ENCODE results near the gene CSMD2. TPM values are rescaled to one million over a fixed set of nuclear protein-coding genes. Genes with fewer than 3 reads are reported as not detected.

The CSMD2 gene
- total RNA-seq, 1 experiment from 2014 or later: 2.8 TPM

DNA sequence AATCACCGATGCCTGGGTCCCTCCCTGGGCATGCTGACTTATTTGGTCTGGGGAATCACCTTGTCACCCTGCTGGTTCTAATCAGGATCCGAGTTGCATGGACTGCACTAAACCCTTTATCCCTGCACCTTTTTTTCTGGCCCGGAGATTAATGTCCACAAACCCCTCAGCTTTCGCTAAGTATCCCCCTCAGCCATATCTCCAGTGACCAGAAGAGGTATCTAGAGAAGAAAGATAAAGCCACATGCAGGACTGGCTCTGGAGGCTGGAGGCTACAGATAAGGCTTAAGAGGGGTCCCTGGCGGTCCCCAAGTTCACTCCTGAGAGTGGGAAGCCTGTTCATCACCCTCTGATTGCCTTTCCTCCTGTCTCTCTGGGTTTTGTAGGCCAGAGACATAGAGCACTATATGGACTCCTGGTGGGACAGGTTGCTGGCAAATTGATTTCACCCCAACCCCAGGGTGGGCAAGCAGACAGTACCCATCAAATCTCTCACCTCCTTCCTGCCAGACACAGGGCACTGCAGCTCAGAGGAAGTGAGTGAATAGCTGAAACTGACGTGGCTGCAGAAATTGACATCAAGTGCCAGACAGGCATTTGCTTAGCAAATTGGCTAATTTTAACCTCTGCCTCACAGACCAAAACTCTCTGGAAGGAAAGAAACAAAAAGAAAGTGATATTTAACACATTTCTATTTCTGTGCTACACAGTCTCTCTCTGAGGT, 262.4 kb downstream of the CSMD2 start:
- ChIA-PET POLR2A (ENCODE audit: low non-redundant PET) (no interaction called here), CTCF (no interaction called here)
- H3K4me3 ChIP-seq (ENCODE audit: low read depth, low read length, poor library complexity, severe bottlenecking): no peak overlapping the region
- peaks cover 3% of the 10 kb centered on the region for H3K4me1 ChIP-seq (ENCODE audit: insufficient read depth, low read length, poor library complexity, severe bottlenecking)
- no peaks in the 10 kb centered on the region for H3K9me3 ChIP-seq (ENCODE audit: low read depth, low read length, poor library complexity, severe bottlenecking)
- BruUV-seq (replicated peaks): no TSS peak
- H3K36me3 ChIP-seq (ENCODE audit: insufficient read depth, low read length, poor library complexity, severe bottlenecking): no peaks in the 10 kb centered on the region
- DNase-seq (ENCODE audit: low spot score): no peak
- TF ChIP-seq, protein P1, sequence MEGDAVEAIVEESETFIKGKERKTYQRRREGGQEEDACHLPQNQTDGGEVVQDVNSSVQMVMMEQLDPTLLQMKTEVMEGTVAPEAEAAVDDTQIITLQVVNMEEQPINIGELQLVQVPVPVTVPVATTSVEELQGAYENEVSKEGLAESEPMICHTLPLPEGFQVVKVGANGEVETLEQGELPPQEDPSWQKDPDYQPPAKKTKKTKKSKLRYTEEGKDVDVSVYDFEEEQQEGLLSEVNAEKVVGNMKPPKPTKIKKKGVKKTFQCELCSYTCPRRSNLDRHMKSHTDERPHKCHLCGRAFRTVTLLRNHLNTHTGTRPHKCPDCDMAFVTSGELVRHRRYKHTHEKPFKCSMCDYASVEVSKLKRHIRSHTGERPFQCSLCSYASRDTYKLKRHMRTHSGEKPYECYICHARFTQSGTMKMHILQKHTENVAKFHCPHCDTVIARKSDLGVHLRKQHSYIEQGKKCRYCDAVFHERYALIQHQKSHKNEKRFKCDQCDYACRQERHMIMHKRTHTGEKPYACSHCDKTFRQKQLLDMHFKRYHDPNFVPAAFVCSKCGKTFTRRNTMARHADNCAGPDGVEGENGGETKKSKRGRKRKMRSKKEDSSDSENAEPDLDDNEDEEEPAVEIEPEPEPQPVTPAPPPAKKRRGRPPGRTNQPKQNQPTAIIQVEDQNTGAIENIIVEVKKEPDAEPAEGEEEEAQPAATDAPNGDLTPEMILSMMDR (conservative IDR thresholded peaks at IDR 0.05; ENCODE audit: low read depth, low read length): no peak
- no peak for TF ChIP-seq EZH2 (IDR thresholded peaks at IDR 0.05; ENCODE audit: borderline replicate concordance, low read depth, low read length, poor library complexity, severe bottlenecking)
- intact Hi-C loops (cut with micrococcal nuclease; ENCODE audit: unreplicated experiment): no loop called here
- no peaks in the 10 kb centered on the region for H3K27me3 ChIP-seq (replicated peaks; ENCODE audit: insufficient read depth, low read depth, low read length, poor library complexity)
- H3K27ac ChIP-seq (ENCODE audit: low read depth, low read length, poor library complexity, severe bottlenecking): no peak overlapping the region

DNA sequence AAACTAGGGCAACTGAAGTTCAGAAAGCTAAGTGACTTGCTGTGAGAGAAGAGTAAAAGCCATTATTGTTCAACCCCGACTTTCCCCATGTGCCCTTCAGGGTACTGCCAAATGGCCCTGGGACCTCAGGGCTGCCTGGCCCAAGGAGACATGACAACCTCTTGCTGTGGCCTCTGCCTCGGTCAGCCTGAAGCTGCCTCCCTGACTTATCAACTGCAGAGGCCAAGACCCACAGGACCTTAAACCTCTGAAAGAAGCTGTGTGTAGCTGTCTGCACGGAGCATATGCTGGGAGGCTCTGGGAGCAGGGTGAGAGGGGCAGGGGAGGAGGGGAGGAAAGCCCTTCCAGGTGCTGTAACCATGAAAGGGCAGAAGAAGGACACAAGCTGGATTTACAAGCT, 265.3 kb downstream of the CSMD2 start:
- CTCF ChIA-PET: no interaction called here
- no peak for DNase-seq (ENCODE audit: low spot score)
- TF ChIP-seq, protein P1 (conservative IDR thresholded peaks at IDR 0.05; ENCODE audit: low read depth, low read length): no peak
- TF ChIP-seq EZH2 (IDR thresholded peaks at IDR 0.05; ENCODE audit: borderline replicate concordance, low read depth, low read length, poor library complexity, severe bottlenecking): no peak
- no TSS peak for BruUV-seq (replicated peaks)
- H3K9me3 ChIP-seq (ENCODE audit: low read depth, low read length, poor library complexity, severe bottlenecking): no peaks in the 10 kb centered on the region
- intact Hi-C loops (cut with micrococcal nuclease; ENCODE audit: unreplicated experiment): no loop called here
- no peaks in the 10 kb centered on the region for H3K27me3 ChIP-seq (replicated peaks; ENCODE audit: insufficient read depth, low read depth, low read length, poor library complexity)
- H3K4me1 ChIP-seq (ENCODE audit: insufficient read depth, low read length, poor library complexity, severe bottlenecking): peaks cover 3% of the 10 kb centered on the region
- H3K4me3 ChIP-seq (ENCODE audit: low read depth, low read length, poor library complexity, severe bottlenecking): no peak overlapping the region
- no peak overlapping the region for H3K27ac ChIP-seq (ENCODE audit: low read depth, low read length, poor library complexity, severe bottlenecking)
- H3K36me3 ChIP-seq (ENCODE audit: insufficient read depth, low read length, poor library complexity, severe bottlenecking): no peaks in the 10 kb centered on the region
- POLR2A ChIA-PET (ENCODE audit: low non-redundant PET): no interaction called here

DNA sequence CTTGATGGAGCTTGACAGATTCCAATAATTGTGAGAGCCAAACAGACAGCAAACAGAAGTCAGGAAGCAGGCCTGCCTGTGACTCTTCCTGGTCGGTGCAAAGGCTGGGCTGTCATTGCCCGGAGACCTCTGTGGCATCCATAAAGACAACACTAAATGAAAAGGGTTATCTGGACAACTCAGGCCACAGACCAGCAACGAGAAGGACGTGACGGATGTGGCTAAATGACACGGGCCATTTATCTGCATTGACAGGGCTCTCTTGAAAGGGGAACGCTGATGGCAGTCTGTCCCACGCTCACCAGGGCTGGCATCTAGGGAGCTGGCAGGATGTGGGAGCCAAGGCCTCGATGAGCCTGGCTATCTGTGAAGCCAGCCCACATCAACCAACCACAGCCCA, 266.1 kb downstream of the CSMD2 start:
- no TSS peak for BruUV-seq (replicated peaks)

More for the DNA sequence above, 266.1 kb downstream of the CSMD2 start:
- ChIA-PET CTCF (no interaction called here), POLR2A (ENCODE audit: low non-redundant PET) (no interaction called here)
- peaks cover 3% of the 10 kb centered on the region for H3K4me1 ChIP-seq (ENCODE audit: insufficient read depth, low read length, poor library complexity, severe bottlenecking)
- no peak overlapping the region for H3K27ac ChIP-seq (ENCODE audit: low read depth, low read length, poor library complexity, severe bottlenecking)
- no peaks in the 10 kb centered on the region for H3K9me3 ChIP-seq (ENCODE audit: low read depth, low read length, poor library complexity, severe bottlenecking)
- no peak overlapping the region for H3K4me3 ChIP-seq (ENCODE audit: low read depth, low read length, poor library complexity, severe bottlenecking)
- intact Hi-C loops (cut with micrococcal nuclease; ENCODE audit: unreplicated experiment): no loop called here
- H3K36me3 ChIP-seq (ENCODE audit: insufficient read depth, low read length, poor library complexity, severe bottlenecking): no peaks in the 10 kb centered on the region
- no peak for DNase-seq (ENCODE audit: low spot score)
- no peaks in the 10 kb centered on the region for H3K27me3 ChIP-seq (replicated peaks; ENCODE audit: insufficient read depth, low read depth, low read length, poor library complexity)
- no peak for TF ChIP-seq EZH2 (IDR thresholded peaks at IDR 0.05; ENCODE audit: borderline replicate concordance, low read depth, low read length, poor library complexity, severe bottlenecking)
- TF ChIP-seq, protein P1 (conservative IDR thresholded peaks at IDR 0.05; ENCODE audit: low read depth, low read length): no peak
